HepG2 (cell line): ENCODE measurements around the gene ZNHIT1. TPM values are rescaled to one million over a fixed set of nuclear protein-coding genes. Genes with fewer than 3 reads are reported as not detected.

Experiments
- ATAC-seq: fragments of 200-7000 bp; cut with Tn5 transposase; 3 replicates; pipeline ENCODE4 v1.9.1; 2020; ENCODE audit warnings: mild to moderate bottlenecking, moderate library complexity
- BruUV-seq: library from RNA; stranded (reverse); fragments of 400-500 nt; replicated peaks from 2 replicates; lab custom pipeline; 2021; lab: Mats Ljungman, UMichigan
- CTCF ChIA-PET: fragments of 300-600 bp; formaldehyde crosslinking; extraction: SDS; loops from one replicate; lab custom pipeline; 2021; ENCODE audit warnings: low total read pairs, inconsistent platforms, low intra/inter-chr PET ratio; lab: Yijun Ruan, JAX
- POLR2A ChIA-PET: fragments of 350-600 bp; sonication (Branson Sonifier 250); formaldehyde crosslinking; loops from one replicate; lab custom pipeline; 2020; ENCODE audit warnings: antibody characterized with exemption, inconsistent platforms; lab: Yijun Ruan, JAX
- DNase-seq: peaks from one replicate; pipeline ENCODE4 v3.0.0-alpha.2; 2015; ENCODE audit warnings: low spot score
- FAIRE-seq: peaks from 3 replicates; lab custom pipeline; 2011; peaks lifted over from hg19 to GRCh38; lab: Jason Lieb, UNC
- H2AFZ ChIP-seq: one replicate; pipeline ENCODE4 v1.6.1; 2011; ENCODE audit warnings: low read length, inconsistent platforms
- H3K27ac ChIP-seq: fragments of 300-600 bp; 3 replicates; pipeline ENCODE4 v1.8.0; 2011; ENCODE audit warnings: mixed run types, mild to moderate bottlenecking, mixed read lengths, low read length, inconsistent platforms; ENCODE audit not compliant: insufficient read depth; ENCODE audit errors: extremely low read length
- H3K27me3 ChIP-seq, 2 experiments: fragments of 200-600 bp in 1 of 2; 2 replicates in 1 of 2; 3 replicates in 1 of 2; pipeline versions ENCODE4 v1.6.0 to v1.8.0; 2011; ENCODE audit warnings: low read length in 2 of 2, mild to moderate bottlenecking in 2 of 2, moderate library complexity in 2 of 2, inconsistent platforms in 1 of 2; ENCODE audit not compliant: insufficient read depth in 2 of 2, control insufficient read depth in 1 of 2
- H3K36me3 ChIP-seq, 2 experiments: fragments of 200-600 bp in 1 of 2; replicated peaks in 1 of 2; 2 replicates in 1 of 2; 3 replicates in 1 of 2; pipeline versions ENCODE4 v1.5.1 to v1.8.0; 2011; ENCODE audit warnings: low read length in 2 of 2, inconsistent platforms in 1 of 2; ENCODE audit not compliant: insufficient read depth in 2 of 2, control insufficient read depth in 1 of 2
- H3K4me1 ChIP-seq: 2 replicates; pipeline ENCODE4 v1.5.1; 2012; ENCODE audit warnings: low read length, inconsistent platforms; ENCODE audit not compliant: insufficient read depth
- H3K4me2 ChIP-seq: 2 replicates; pipeline ENCODE4 v1.6.0; 2011; ENCODE audit warnings: low read depth, low read length, inconsistent platforms
- H3K4me3 ChIP-seq, 3 experiments: fragments of 200-600 bp in 1 of 3; sonication (generic), shearing (Covaris generic) in 1 of 3; replicated peaks in 1 of 3; 2 replicates each; pipeline ENCODE4 v1.5.1; 2011 to 2016; ENCODE audit warnings: low read length in 3 of 3, inconsistent platforms in 2 of 3, low read depth in 2 of 3, mild to moderate bottlenecking in 2 of 3, control low read depth in 1 of 3, mixed read lengths in 1 of 3; ENCODE audit not compliant: insufficient read depth in 1 of 3
- H3K79me2 ChIP-seq: one replicate; pipeline ENCODE4 v1.6.1; 2011; ENCODE audit warnings: low read length, inconsistent platforms; ENCODE audit not compliant: insufficient read depth
- H3K9ac ChIP-seq: 2 replicates; pipeline ENCODE4 v1.6.0; 2011; ENCODE audit warnings: mild to moderate bottlenecking, low read depth, low read length, inconsistent platforms; ENCODE audit not compliant: insufficient read depth
- H3K9me3 ChIP-seq: 2 replicates; pipeline ENCODE4 v1.5.1; 2012; ENCODE audit warnings: mild to moderate bottlenecking, low read length
- H4K20me1 ChIP-seq: 2 replicates; pipeline ENCODE4 v1.6.0; 2011; ENCODE audit warnings: inconsistent platforms, mild to moderate bottlenecking, low read length, moderate library complexity; ENCODE audit not compliant: insufficient read depth
- NCOR1 ChIP-seq: fragments of 200-600 bp; sonication (generic); IDR thresholded peaks from 2 replicates; pipeline ENCODE4 v1.7.0; 2017; ENCODE audit warnings: antibody characterized with exemption, low read length, borderline replicate concordance
- ZBTB21 ChIP-seq: sonication (generic); formaldehyde crosslinking; IDR thresholded peaks from 2 replicates; pipeline ENCODE4 v1.4.0; 2020; ENCODE audit warnings: missing genetic modification reagents
- ZNF253 ChIP-seq: sonication (generic); formaldehyde crosslinking; IDR thresholded peaks from 2 replicates; pipeline ENCODE4 v1.8.0; 2022; ENCODE audit warnings: mild to moderate bottlenecking, missing genetic modification reagents, borderline replicate concordance
- ZNF724P ChIP-seq: sonication (generic); formaldehyde crosslinking; IDR thresholded peaks from 2 replicates; pipeline ENCODE4 v1.8.0; 2022; ENCODE audit warnings: missing genetic modification reagents, borderline replicate concordance
- ZNF773 ChIP-seq: sonication (generic); formaldehyde crosslinking; IDR thresholded peaks from 2 replicates; pipeline ENCODE4 v1.4.0; 2020; ENCODE audit warnings: missing genetic modification reagents, borderline replicate concordance
- ZNF781 ChIP-seq: sonication (generic); formaldehyde crosslinking; IDR thresholded peaks from 2 replicates; pipeline ENCODE4 v1.5.1; 2020; ENCODE audit warnings: borderline replicate concordance, mild to moderate bottlenecking, missing genetic modification reagents; ENCODE audit errors: not compliant biosample characterization
- WGBS: methylation state at CpG from one replicate; pipeline ENCODE4 v1.1.6; 2017; ENCODE audit warnings: low lambda C conversion rate; 5-methylcytosine and 5-hydroxymethylcytosine counted together
- in situ Hi-C: cut with HindIII; loops from 2 replicates; pipeline ENCODE4 v1.10.0; 2017; ENCODE audit warnings: low pct_unique_long_range_greater_than_20kb; ENCODE audit not compliant: extremely low pct_ligation_motif_present
- intact Hi-C: fragments of 100-400 bp; cut with micrococcal nuclease; formaldehyde crosslinking; loops from one replicate; pipeline ENCODE4 v1.10.0; 2022; ENCODE audit not compliant: unreplicated experiment
- polyA plus RNA-seq, 8 experiments: library from polyadenylated mRNA; depleted of rRNA in 3 of 8; stranded (reverse) in 7 of 8; unstranded in 1 of 8; fragments of >200 nt; fragmentation: Illumina TruSeq in 4 of 8; extraction: Trizol in 4 of 8; gene quantifications; 2 replicates each; pipeline versions ENCODE4 v1.2.1 to v1.2.3, GENCODE V29; 2011 to 2016; ENCODE audit warnings: low read depth in 4 of 8, missing spikeins in 1 of 8, mixed read lengths in 1 of 8; ENCODE audit not compliant: insufficient read depth in 1 of 8
- total RNA-seq, 5 experiments: library from RNA; depleted of rRNA; stranded (reverse); fragments of >200 nt; fragmentation: Illumina TruSeq; extraction: Trizol; gene quantifications; 2 replicates each; pipeline ENCODE4 v1.2.3, GENCODE V29; 2016; ENCODE audit warnings: low read depth in 1 of 5
- TF ChIP-seq, protein P1 (sequence below): sonication (generic); formaldehyde crosslinking; IDR thresholded peaks from one replicate; pipeline ENCODE4 v1.5.1; 2020; ENCODE audit warnings: mild to moderate bottlenecking, missing genetic modification reagents; ENCODE audit errors: not compliant biosample characterization

The ZNHIT1 gene
- total and polyA plus RNA-seq, 2 of the 13 experiments (the other 11 are each of a cell fraction or from before 2014, with no cell fraction given) = 32.5 to 64.5 TPM

DNA sequence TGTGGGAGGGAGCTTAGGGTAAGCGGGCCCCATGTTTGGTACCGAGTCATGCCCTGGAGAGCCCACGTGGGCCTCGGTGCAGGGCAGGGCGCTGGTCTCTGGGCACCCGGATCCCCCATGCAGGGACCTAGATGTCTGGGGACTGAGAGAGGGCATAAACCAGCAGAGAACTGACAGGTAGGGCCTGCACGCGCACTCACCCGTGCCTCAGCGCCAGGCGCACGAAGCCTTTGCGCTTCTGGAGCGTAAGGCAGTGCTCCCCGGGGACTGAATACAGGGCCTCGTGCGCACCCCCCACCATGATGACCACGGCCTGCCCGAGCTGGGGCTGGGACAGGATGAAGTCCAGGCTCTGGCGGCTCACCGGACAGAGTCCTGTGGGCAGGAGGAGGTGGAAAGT lies 20.0 kb upstream of the ZNHIT1 start (continued):
- TF ChIP-seq, protein P1, sequence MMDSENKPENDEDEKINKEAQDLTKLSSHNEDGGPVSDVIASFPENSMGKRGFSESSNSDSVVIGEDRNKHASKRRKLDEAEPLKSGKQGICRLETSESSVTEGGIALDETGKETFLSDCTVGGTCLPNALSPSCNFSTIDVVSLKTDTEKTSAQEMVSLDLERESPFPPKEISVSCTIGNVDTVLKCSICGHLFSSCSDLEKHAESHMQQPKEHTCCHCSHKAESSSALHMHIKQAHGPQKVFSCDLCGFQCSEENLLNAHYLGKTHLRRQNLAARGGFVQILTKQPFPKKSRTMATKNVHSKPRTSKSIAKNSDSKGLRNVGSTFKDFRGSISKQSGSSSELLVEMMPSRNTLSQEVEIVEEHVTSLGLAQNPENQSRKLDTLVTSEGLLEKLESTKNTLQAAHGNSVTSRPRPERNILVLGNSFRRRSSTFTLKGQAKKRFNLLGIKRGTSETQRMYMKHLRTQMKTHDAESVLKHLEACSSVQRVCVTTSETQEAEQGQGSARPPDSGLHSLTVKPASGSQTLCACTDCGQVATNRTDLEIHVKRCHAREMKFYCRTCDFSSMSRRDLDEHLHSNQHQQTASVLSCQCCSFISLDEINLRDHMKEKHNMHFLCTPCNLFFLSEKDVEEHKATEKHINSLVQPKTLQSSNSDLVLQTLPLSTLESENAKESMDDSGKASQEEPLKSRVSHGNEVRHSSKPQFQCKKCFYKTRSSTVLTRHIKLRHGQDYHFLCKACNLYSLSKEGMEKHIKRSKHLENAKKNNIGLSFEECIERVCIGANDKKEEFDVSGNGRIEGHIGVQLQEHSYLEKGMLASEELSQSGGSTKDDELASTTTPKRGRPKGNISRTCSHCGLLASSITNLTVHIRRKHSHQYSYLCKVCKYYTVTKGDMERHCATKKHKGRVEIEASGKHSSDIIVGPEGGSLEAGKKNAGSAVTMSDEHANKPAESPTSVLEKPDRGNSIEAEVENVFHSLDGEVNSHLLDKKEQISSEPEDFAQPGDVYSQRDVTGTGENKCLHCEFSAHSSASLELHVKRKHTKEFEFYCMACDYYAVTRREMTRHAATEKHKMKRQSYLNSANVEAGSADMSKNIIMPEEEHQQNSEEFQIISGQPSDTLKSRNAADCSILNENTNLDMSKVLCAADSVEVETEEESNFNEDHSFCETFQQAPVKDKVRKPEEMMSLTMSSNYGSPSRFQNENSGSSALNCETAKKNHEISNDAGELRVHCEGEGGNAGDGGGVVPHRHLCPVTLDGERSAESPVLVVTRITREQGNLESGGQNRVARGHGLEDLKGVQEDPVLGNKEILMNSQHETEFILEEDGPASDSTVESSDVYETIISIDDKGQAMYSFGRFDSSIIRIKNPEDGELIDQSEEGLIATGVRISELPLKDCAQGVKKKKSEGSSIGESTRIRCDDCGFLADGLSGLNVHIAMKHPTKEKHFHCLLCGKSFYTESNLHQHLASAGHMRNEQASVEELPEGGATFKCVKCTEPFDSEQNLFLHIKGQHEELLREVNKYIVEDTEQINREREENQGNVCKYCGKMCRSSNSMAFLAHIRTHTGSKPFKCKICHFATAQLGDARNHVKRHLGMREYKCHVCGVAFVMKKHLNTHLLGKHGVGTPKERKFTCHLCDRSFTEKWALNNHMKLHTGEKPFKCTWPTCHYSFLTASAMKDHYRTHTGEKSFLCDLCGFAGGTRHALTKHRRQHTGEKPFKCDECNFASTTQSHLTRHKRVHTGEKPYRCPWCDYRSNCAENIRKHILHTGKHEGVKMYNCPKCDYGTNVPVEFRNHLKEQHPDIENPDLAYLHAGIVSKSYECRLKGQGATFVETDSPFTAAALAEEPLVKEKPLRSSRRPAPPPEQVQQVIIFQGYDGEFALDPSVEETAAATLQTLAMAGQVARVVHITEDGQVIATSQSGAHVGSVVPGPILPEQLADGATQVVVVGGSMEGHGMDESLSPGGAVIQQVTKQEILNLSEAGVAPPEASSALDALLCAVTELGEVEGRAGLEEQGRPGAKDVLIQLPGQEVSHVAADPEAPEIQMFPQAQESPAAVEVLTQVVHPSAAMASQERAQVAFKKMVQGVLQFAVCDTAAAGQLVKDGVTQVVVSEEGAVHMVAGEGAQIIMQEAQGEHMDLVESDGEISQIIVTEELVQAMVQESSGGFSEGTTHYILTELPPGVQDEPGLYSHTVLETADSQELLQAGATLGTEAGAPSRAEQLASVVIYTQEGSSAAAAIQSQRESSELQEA (CRISPR knock-in tag) = no peak

DNA sequence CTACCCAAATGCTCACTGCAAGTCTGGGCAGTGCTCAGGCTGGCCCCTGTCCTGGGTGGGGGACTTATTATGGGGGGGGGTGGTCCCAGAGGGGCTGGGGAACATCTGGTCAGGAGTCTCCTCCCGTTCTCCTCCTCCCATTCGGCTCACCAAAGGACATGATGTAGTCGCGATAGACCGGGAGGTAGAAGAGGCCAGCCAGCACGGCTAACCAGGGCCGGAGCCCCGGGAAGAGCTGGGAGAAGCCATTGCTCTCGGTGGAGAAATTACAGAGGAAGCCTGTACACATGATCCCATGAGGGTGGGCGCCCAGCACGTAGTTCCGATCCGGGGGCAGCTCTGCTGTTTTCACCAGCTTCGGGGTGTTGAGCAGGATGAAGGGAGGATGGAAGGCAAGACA lies 19.5 kb upstream of the ZNHIT1 start:
- Histone ChIP-seq H3K27ac (no peak overlapping the region), H3K4me2 (peak overlapping the region; percentile 91; the same call in 1 of the 2 replicates), H3K36me3 (peaks cover under 1 to 2% of the 10 kb centered on the region in 2 experiments; a peak in 2 of 5 replicates), H3K4me3 (no peak overlapping the region), H3K9me3 (no peaks in the 10 kb centered on the region), H2AFZ (no peak overlapping the region), H4K20me1 (peaks cover 3% of the 10 kb centered on the region; the same call in 1 of the 2 replicates), H3K79me2 (peaks cover 12% of the 10 kb centered on the region), H3K4me1 (peaks cover 55% of the 10 kb centered on the region), H3K9ac (no peak overlapping the region), H3K27me3 (no peaks in the 10 kb centered on the region; a peak in 1 of 5 replicates)
- ChIA-PET POLR2A (interaction anchor here (0.7 to 11.6 kb wide), 3 partner anchors 15 to 55 kb away, joined by 3 to 202 read pairs (median 22); partner anchors contain the start of genes PLOD3 and ZNHIT1), CTCF (no interaction called here)
- 93% methylated on average over 14 of the region's 14 CpGs for WGBS
- BruUV-seq = no TSS peak
- FAIRE-seq (no peak), ATAC-seq (no peak), DNase-seq (no peak)
- intact Hi-C loops (no loop called here), in situ Hi-C loops (no loop called here)
- no peak for TF ChIP-seq ZBTB21 (CRISPR knock-in tag)
- TF ChIP-seq ZNF773 (CRISPR knock-in tag) = no peak
- TF ChIP-seq ZNF253 (CRISPR knock-in tag) = no peak
- TF ChIP-seq ZNF781 = no peak
- TF ChIP-seq ZNF724P (CRISPR knock-in tag) = no peak
- TF ChIP-seq NCOR1 = no peak
